Neural progenitor cell (in vitro differentiated cells): ENCODE measurements around the gene DHRS3.
"Not testable (repeated sequence)": the region's sequence is repeated elsewhere in the genome, so short reads cannot be mapped to it uniquely, and the experiment has no call there.

Experiments
- EZH2 ChIP-seq: fragments of 200-600 bp; sonication (generic); IDR thresholded peaks from 2 replicates; pipeline ENCODE4 v1.6.1; 2017; ENCODE audit warnings: antibody characterized with exemption, mild to moderate bottlenecking, moderate library complexity
- TF ChIP-seq, protein P1 (sequence below): fragments of 200-600 bp; sonication (generic); IDR thresholded peaks from 2 replicates; pipeline ENCODE4 v1.5.1; 2017; ENCODE audit warnings: antibody characterized with exemption, mild to moderate bottlenecking

- TF ChIP-seq, protein P1, sequence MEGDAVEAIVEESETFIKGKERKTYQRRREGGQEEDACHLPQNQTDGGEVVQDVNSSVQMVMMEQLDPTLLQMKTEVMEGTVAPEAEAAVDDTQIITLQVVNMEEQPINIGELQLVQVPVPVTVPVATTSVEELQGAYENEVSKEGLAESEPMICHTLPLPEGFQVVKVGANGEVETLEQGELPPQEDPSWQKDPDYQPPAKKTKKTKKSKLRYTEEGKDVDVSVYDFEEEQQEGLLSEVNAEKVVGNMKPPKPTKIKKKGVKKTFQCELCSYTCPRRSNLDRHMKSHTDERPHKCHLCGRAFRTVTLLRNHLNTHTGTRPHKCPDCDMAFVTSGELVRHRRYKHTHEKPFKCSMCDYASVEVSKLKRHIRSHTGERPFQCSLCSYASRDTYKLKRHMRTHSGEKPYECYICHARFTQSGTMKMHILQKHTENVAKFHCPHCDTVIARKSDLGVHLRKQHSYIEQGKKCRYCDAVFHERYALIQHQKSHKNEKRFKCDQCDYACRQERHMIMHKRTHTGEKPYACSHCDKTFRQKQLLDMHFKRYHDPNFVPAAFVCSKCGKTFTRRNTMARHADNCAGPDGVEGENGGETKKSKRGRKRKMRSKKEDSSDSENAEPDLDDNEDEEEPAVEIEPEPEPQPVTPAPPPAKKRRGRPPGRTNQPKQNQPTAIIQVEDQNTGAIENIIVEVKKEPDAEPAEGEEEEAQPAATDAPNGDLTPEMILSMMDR: not testable (repeated sequence)
- TF ChIP-seq EZH2: not testable (repeated sequence)
Observed at GRCh38 chr1:12564251-12564650, 53.8 kb downstream of the DHRS3 start.
